Ovary (tissue), 9 donors: ENCODE data around the gene OPN3. TPM values are rescaled to one million over a fixed set of nuclear protein-coding genes. Genes with fewer than 3 reads are reported as not detected.

Experiments
- DNase-seq, 5 donors: peaks; one replicate each; pipeline ENCODE4 v3.0.0-alpha.2; 2019 to 2020
- H3K27ac ChIP-seq, 2 donors: fragments of 200-600 bp; one replicate each; pipeline versions ENCODE4 v1.5.1 to v1.8.0; 2019 to 2022
- H3K27me3 ChIP-seq: fragments of 200-600 bp; one replicate; pipeline ENCODE4 v1.8.0; 2022
- H3K36me3 ChIP-seq: fragments of 200-600 bp; sonication (generic); one replicate; pipeline ENCODE4 v1.5.1; 2019
- H3K4me1 ChIP-seq: one replicate; pipeline ENCODE4 v1.8.1; 2013; ENCODE audit warnings: mild to moderate bottlenecking, moderate library complexity; ENCODE audit not compliant: insufficient read depth
- H3K4me3 ChIP-seq: fragments of 200-600 bp; sonication (generic); one replicate; pipeline ENCODE4 v1.5.1; 2017
- H3K9me3 ChIP-seq, 2 donors: fragments of 200-600 bp in 1 of 2; sonication (generic) in 1 of 2; one replicate each; pipeline versions ENCODE4 v1.5.1 to v1.8.1; 2013 to 2019; ENCODE audit warnings: mild to moderate bottlenecking in 1 of 2, moderate library complexity in 1 of 2
- CTCF ChIP-seq, 3 donors: fragments of 450-650 bp in 2 of 3; fragments of 200-600 bp in 1 of 3; IDR thresholded peaks; one replicate each; pipeline versions ENCODE4 v1.5.1 to v1.8.0; 2016 to 2022; ENCODE audit warnings: antibody characterized with exemption in 3 of 3, mild to moderate bottlenecking in 1 of 3
- EP300 ChIP-seq: sonication (generic); formaldehyde crosslinking; IDR thresholded peaks from one replicate; pipeline ENCODE4 v1.6.1; 2017; ENCODE audit warnings: antibody characterized with exemption
- POLR2A ChIP-seq: fragments of 450-650 bp; IDR thresholded peaks from one replicate; pipeline ENCODE4 v1.6.1; 2017; ENCODE audit warnings: antibody characterized with exemption, mild to moderate bottlenecking, moderate library complexity
- WGBS, 3 donors: extraction: QIAGEN DNeasy Blood & Tissue Kit in 1 of 3; methylation state at CpG; one replicate each; pipeline versions ENCODE4 v1.1.5 to v1.1.7; 2013 to 2017; 5-methylcytosine and 5-hydroxymethylcytosine counted together
- intact Hi-C, 4 donors: fragments of 100-400 bp; cut with DNase I; formaldehyde crosslinking; loops; one replicate each; pipeline versions ENCODE4 v1.11.0 to v1.15.1; 2022 to 2023
- polyA plus RNA-seq, 2 donors: library from polyadenylated mRNA; stranded (reverse); fragments of 200-250 nt in 1 of 2; fragments of 350-450 nt in 1 of 2; fragmentation: Illumina TruSeq in 1 of 2; extraction: RNeasy Lipid Tissue Mini Kit (QIAGEN cat#74804) in 1 of 2; gene quantifications; one replicate each; pipeline ENCODE4 v1.2.3, GENCODE V29; 2013 to 2014
- total RNA-seq, 7 donors: library from RNA; depleted of rRNA in 2 of 7; stranded (reverse); fragments of >200 nt in 2 of 7; fragmentation: NEBNext Ultra II Directional in 3 of 7; extraction: Animal tissue kit (Norgen Biotek cat#: 25700) in 3 of 7; gene quantifications; one replicate each; pipeline versions ENCODE4 v1.1.0 to v1.2.4, GENCODE V29; 2016 to 2023
- donor health status: DM: no; HTN: no; CAD: no; lungs with moderate emphysema.
- donor health status: DM: no; HTN: no; CAD: no.
- donor health status: Bipolar disorder and iron deficiency.
- donor health status: DM: yes; HTN: yes; CAD: no.
- donor health status: DM: no; HTN: no; CAD: no.
- donor health status: DM: yes; HTN: yes; CAD: no.

OPN3 gene
- total and polyA plus RNA-seq, 9 donors, result 5.3 to 30.3 (median 9.5) TPM

- no peak overlapping the region for H3K27ac ChIP-seq
- DNase-seq, result no peak
- no peak overlapping the region for H3K4me3 ChIP-seq
- no peaks in the 10 kb centered on the region for H3K9me3 ChIP-seq
- 74 to 80% (median 79%) methylated on average over 4 of the region's 4 CpGs for WGBS, 3 donors
- peaks cover 3% of the 10 kb centered on the region for H3K4me1 ChIP-seq
- TF ChIP-seq CTCF (IDR thresholded peaks at IDR 0.05) (no peak), POLR2A (no peak), EP300 (no peak)
- intact Hi-C loops, result loop anchor here in 3 of 4 donors (5.0 kb wide), 1 partner anchor 218 kb away; no protein-coding TSS in a partner anchor
- no peaks in the 10 kb centered on the region for H3K27me3 ChIP-seq
- H3K36me3 ChIP-seq, result no peaks in the 10 kb centered on the region
Observed at GRCh38 chr1:241614572-241614971, 25.6 kb downstream of the OPN3 start.

GRCh38 chr1:241614144-241614543, 26.0 kb downstream of the OPN3 start:
- Histone ChIP-seq H3K36me3 (no peaks in the 10 kb centered on the region), H3K4me1 (peaks cover 3% of the 10 kb centered on the region), H3K4me3 (no peak overlapping the region), H3K27me3 (no peaks in the 10 kb centered on the region), H3K9me3 (no peaks in the 10 kb centered on the region), H3K27ac (no peak overlapping the region)
- TF ChIP-seq POLR2A, result no peak
- TF ChIP-seq EP300, result no peak
- no peak for TF ChIP-seq CTCF (IDR thresholded peaks at IDR 0.05)
- no peak for DNase-seq
- intact Hi-C loops, result loop anchor here in 3 of 4 donors (5.0 kb wide), 1 partner anchor 218 kb away; no protein-coding TSS in a partner anchor
- WGBS, 3 donors, result 91 to 94% (median 93%) methylated on average over 4 of the region's 4 CpGs

GRCh38 chr1:241612533-241613477, 27.4 kb downstream of the OPN3 start:
- intact Hi-C loops, result loop anchor here in 3 of 4 donors (5.0 kb wide), 1 partner anchor 219 kb away; no protein-coding TSS in a partner anchor
- 79 to 82% (median 79%) methylated on average over 9 of the region's 9 CpGs for WGBS, 3 donors
- no peaks in the 10 kb centered on the region for H3K27me3 ChIP-seq
- no peak overlapping the region for H3K27ac ChIP-seq
- DNase-seq, result no peak
- H3K9me3 ChIP-seq, result no peaks in the 10 kb centered on the region
- H3K36me3 ChIP-seq, result no peaks in the 10 kb centered on the region
- TF ChIP-seq POLR2A, result no peak
- TF ChIP-seq CTCF (IDR thresholded peaks at IDR 0.05), result no peak
- no peak for TF ChIP-seq EP300
- H3K4me1 ChIP-seq, result peaks cover 3% of the 10 kb centered on the region
- no peak overlapping the region for H3K4me3 ChIP-seq

- H3K27me3 ChIP-seq, result no peaks in the 10 kb centered on the region
- 93 to 98% (median 96%) methylated on average over 1 of the region's 1 CpG for WGBS, 3 donors
- TF ChIP-seq CTCF (IDR thresholded peaks at IDR 0.05) (no peak), POLR2A (no peak), EP300 (no peak)
- no peak overlapping the region for H3K27ac ChIP-seq
- intact Hi-C loops, result loop anchor here in 3 of 4 donors (5.0 kb wide), 1 partner anchor 221 kb away; no protein-coding TSS in a partner anchor
- no peaks in the 10 kb centered on the region for H3K9me3 ChIP-seq
- peaks cover 3% of the 10 kb centered on the region for H3K4me1 ChIP-seq
- DNase-seq, result no peak
- H3K4me3 ChIP-seq, result no peak overlapping the region
- H3K36me3 ChIP-seq, result no peaks in the 10 kb centered on the region
Observed at GRCh38 chr1:241611736-241612135, 28.4 kb downstream of the OPN3 start.
